Fibroblast of the aortic adventitia (primary cell): ENCODE results near the gene NPHP4. TPM values are rescaled to one million over a fixed set of nuclear protein-coding genes. Genes with fewer than 3 reads are reported as not detected.

Experiments used
- DNase-seq: peaks from one replicate; pipeline ENCODE4 v3.0.0-alpha.2; 2010; ENCODE audit warnings: low read depth
- H3K4me3 ChIP-seq: 2 replicates; pipeline ENCODE4 v1.5.1; 2011; ENCODE audit warnings: low read depth, mild to moderate bottlenecking, control low read depth, low read length, moderate library complexity
- CTCF ChIP-seq: IDR thresholded peaks from 2 replicates; pipeline ENCODE4 v1.5.1; 2011; ENCODE audit warnings: mild to moderate bottlenecking, low read length, control low read depth, inconsistent platforms; ENCODE audit not compliant: insufficient read depth
- total RNA-seq: library from RNA; depleted of rRNA; stranded (reverse); fragments of >200 nt; gene quantifications from 2 replicates; pipeline ENCODE4 v1.2.3, GENCODE V29; 2012; ENCODE audit warnings: low replicate concordance

NPHP4 gene
- total RNA-seq, 1 donor = 6.9 TPM

- DNase-seq = no peak
- TF ChIP-seq CTCF = no peak
- no peak overlapping the region for H3K4me3 ChIP-seq
Observed at GRCh38 chr1:5888606-5889211, 103.5 kb downstream of the NPHP4 start.

- no peak for TF ChIP-seq CTCF
- H3K4me3 ChIP-seq = no peak overlapping the region
- no peak for DNase-seq
Observed at GRCh38 chr1:5887971-5888361, 104.3 kb downstream of the NPHP4 start.

GRCh38 chr1:5887349-5887970 is 104.8 kb downstream of the NPHP4 start:
- no peak for DNase-seq
- TF ChIP-seq CTCF = no peak
- H3K4me3 ChIP-seq = no peak overlapping the region

GRCh38 chr1:5886541-5887348 is 105.5 kb downstream of the NPHP4 start:
- H3K4me3 ChIP-seq = no peak overlapping the region
- TF ChIP-seq CTCF = no peak

GRCh38 chr1:5886140-5886483 is 106.1 kb downstream of the NPHP4 start:
- no peak overlapping the region for H3K4me3 ChIP-seq
- TF ChIP-seq CTCF = no peak
- DNase-seq = no peak

More at GRCh38 chr1:5886541-5887348, 105.5 kb downstream of the NPHP4 start:
- no peak for DNase-seq

- H3K4me3 ChIP-seq = no peak overlapping the region
- DNase-seq = no peak
- no peak for TF ChIP-seq CTCF
Observed at GRCh38 chr1:5885471-5886139, 106.6 kb downstream of the NPHP4 start.
